ENCODE data around the gene MACROH2A1.

MACROH2A1 gene

GRCh38 chr5:135341696-135342550, 57.1 kb downstream of the MACROH2A1 start:
- H3K9me3 ChIP-seq = no peaks in the 10 kb centered on the region
- peaks cover 90% of the 10 kb centered on the region for H3K36me3 ChIP-seq (replicated peaks)
- in situ Hi-C loops (cut with MboI; ENCODE audit: low sequenced_read_pairs) = no loop called here
- H3K27me3 ChIP-seq (ENCODE audit: low read depth) = no peaks in the 10 kb centered on the region
- no peak overlapping the region for H3K4me3 ChIP-seq
- H3K4me1 ChIP-seq = no peaks in the 10 kb centered on the region
- no peak for DNase-seq (ENCODE audit: low spot score in 2 of 2)

- no peak overlapping the region for H3K4me3 ChIP-seq
- no peaks in the 10 kb centered on the region for H3K4me1 ChIP-seq
- no peaks in the 10 kb centered on the region for H3K27me3 ChIP-seq (ENCODE audit: low read depth)
- DNase-seq (ENCODE audit: low spot score in 2 of 2) = no peak
- H3K9me3 ChIP-seq = no peaks in the 10 kb centered on the region
- in situ Hi-C loops (cut with MboI; ENCODE audit: low sequenced_read_pairs) = no loop called here
- peaks cover 90% of the 10 kb centered on the region for H3K36me3 ChIP-seq (replicated peaks)
These were observed 57.9 kb downstream of the MACROH2A1 start for GRCh38 chr5:135341016-135341666.

GRCh38 chr5:135340568-135340967, 58.5 kb downstream of the MACROH2A1 start:
- Histone ChIP-seq H3K27me3 (ENCODE audit: low read depth) (no peaks in the 10 kb centered on the region), H3K4me1 (no peaks in the 10 kb centered on the region), H3K4me3 (no peak overlapping the region), H3K36me3 (replicated peaks) (peaks cover 88% of the 10 kb centered on the region), H3K9me3 (no peaks in the 10 kb centered on the region)
- in situ Hi-C loops (cut with MboI; ENCODE audit: low sequenced_read_pairs) = no loop called here
- DNase-seq (ENCODE audit: low spot score in 2 of 2) = no peak

- H3K36me3 ChIP-seq (replicated peaks) = peaks cover 79% of the 10 kb centered on the region
- H3K4me1 ChIP-seq = no peaks in the 10 kb centered on the region
- no peaks in the 10 kb centered on the region for H3K9me3 ChIP-seq
- no peaks in the 10 kb centered on the region for H3K27me3 ChIP-seq (ENCODE audit: low read depth)
- no peak for DNase-seq (ENCODE audit: low spot score in 2 of 2)
- H3K4me3 ChIP-seq = no peak overlapping the region
- in situ Hi-C loops (cut with MboI; ENCODE audit: low sequenced_read_pairs) = no loop called here
These were observed 59.4 kb downstream of the MACROH2A1 start for GRCh38 chr5:135339623-135340022.

- H3K4me3 ChIP-seq = no peak overlapping the region
- H3K27me3 ChIP-seq (ENCODE audit: low read depth) = no peaks in the 10 kb centered on the region
- peaks cover 75% of the 10 kb centered on the region for H3K36me3 ChIP-seq (replicated peaks)
- H3K9me3 ChIP-seq = no peaks in the 10 kb centered on the region
- H3K4me1 ChIP-seq = no peaks in the 10 kb centered on the region
- in situ Hi-C loops (cut with MboI; ENCODE audit: low sequenced_read_pairs) = no loop called here
- no peak for DNase-seq (ENCODE audit: low spot score in 2 of 2)
These were observed 59.8 kb downstream of the MACROH2A1 start for GRCh38 chr5:135339189-135339588.

GRCh38 chr5:135337064-135337463, 62.0 kb downstream of the MACROH2A1 start:
- in situ Hi-C loops (cut with MboI; ENCODE audit: low sequenced_read_pairs) = no loop called here
- H3K9me3 ChIP-seq = no peaks in the 10 kb centered on the region
- H3K36me3 ChIP-seq (replicated peaks) = peaks cover 54% of the 10 kb centered on the region
- H3K4me1 ChIP-seq = no peaks in the 10 kb centered on the region
- H3K27me3 ChIP-seq (ENCODE audit: low read depth) = no peaks in the 10 kb centered on the region
- H3K4me3 ChIP-seq = no peak overlapping the region
- DNase-seq (ENCODE audit: low spot score in 2 of 2) = no peak

GRCh38 chr5:135335031-135335828, 63.8 kb downstream of the MACROH2A1 start:
- DNase-seq (ENCODE audit: low spot score in 2 of 2) = no peak
- no peaks in the 10 kb centered on the region for H3K4me1 ChIP-seq
- in situ Hi-C loops (cut with MboI; ENCODE audit: low sequenced_read_pairs) = no loop called here

GRCh38 chr5:135333732-135334515, 65.1 kb downstream of the MACROH2A1 start:
- in situ Hi-C loops (cut with MboI; ENCODE audit: low sequenced_read_pairs) = no loop called here
- Histone ChIP-seq H3K27me3 (ENCODE audit: low read depth) (no peaks in the 10 kb centered on the region), H3K4me3 (no peak overlapping the region), H3K4me1 (no peaks in the 10 kb centered on the region), H3K36me3 (replicated peaks) (peaks cover 29% of the 10 kb centered on the region), H3K9me3 (no peaks in the 10 kb centered on the region)
- no peak for DNase-seq (ENCODE audit: low spot score in 2 of 2)

More at GRCh38 chr5:135335031-135335828, 63.8 kb downstream of the MACROH2A1 start:
- no peaks in the 10 kb centered on the region for H3K27me3 ChIP-seq (ENCODE audit: low read depth)
- H3K36me3 ChIP-seq (replicated peaks) = peaks cover 43% of the 10 kb centered on the region
- H3K9me3 ChIP-seq = no peaks in the 10 kb centered on the region
- H3K4me3 ChIP-seq = no peak overlapping the region

- no peaks in the 10 kb centered on the region for H3K4me1 ChIP-seq
- in situ Hi-C loops (cut with MboI; ENCODE audit: low sequenced_read_pairs) = no loop called here
- peak in 1 of 2 experiments; percentile 53 for DNase-seq (ENCODE audit: low spot score in 2 of 2)
- H3K27me3 ChIP-seq (ENCODE audit: low read depth) = no peaks in the 10 kb centered on the region
- peaks cover 17% of the 10 kb centered on the region for H3K36me3 ChIP-seq (replicated peaks)
- H3K4me3 ChIP-seq = no peak overlapping the region
- H3K9me3 ChIP-seq = no peaks in the 10 kb centered on the region
These were observed 66.4 kb downstream of the MACROH2A1 start for GRCh38 chr5:135332519-135333150.

- in situ Hi-C loops (cut with MboI; ENCODE audit: low sequenced_read_pairs) = no loop called here
- H3K4me1 ChIP-seq = no peaks in the 10 kb centered on the region
- no peaks in the 10 kb centered on the region for H3K9me3 ChIP-seq
- H3K4me3 ChIP-seq = no peak overlapping the region
- DNase-seq (ENCODE audit: low spot score in 2 of 2) = no peak
- peaks cover 6% of the 10 kb centered on the region for H3K36me3 ChIP-seq (replicated peaks)
- no peaks in the 10 kb centered on the region for H3K27me3 ChIP-seq (ENCODE audit: low read depth)
These were observed 67.4 kb downstream of the MACROH2A1 start for GRCh38 chr5:135331612-135332011.

GRCh38 chr5:135330798-135331096, 68.3 kb downstream of the MACROH2A1 start:
- Histone ChIP-seq H3K36me3 (replicated peaks) (peaks cover 5% of the 10 kb centered on the region; the same call in 1 of the 2 replicates), H3K4me1 (no peaks in the 10 kb centered on the region), H3K27me3 (ENCODE audit: low read depth) (no peaks in the 10 kb centered on the region), H3K4me3 (no peak overlapping the region), H3K9me3 (no peaks in the 10 kb centered on the region)
- no peak for DNase-seq (ENCODE audit: low spot score in 2 of 2)
- in situ Hi-C loops (cut with MboI; ENCODE audit: low sequenced_read_pairs) = no loop called here

GRCh38 chr5:135329913-135330797, 68.9 kb downstream of the MACROH2A1 start:
- no peak for DNase-seq (ENCODE audit: low spot score in 2 of 2)
- H3K4me3 ChIP-seq = no peak overlapping the region
- H3K9me3 ChIP-seq = no peaks in the 10 kb centered on the region
- in situ Hi-C loops (cut with MboI; ENCODE audit: low sequenced_read_pairs) = no loop called here
- H3K4me1 ChIP-seq = no peaks in the 10 kb centered on the region
- H3K27me3 ChIP-seq (ENCODE audit: low read depth) = no peaks in the 10 kb centered on the region
- peaks cover 5% of the 10 kb centered on the region; the same call in 1 of the 2 replicates for H3K36me3 ChIP-seq (replicated peaks)
